ENCODE results near the gene ALG10B. TPM values are rescaled to one million over a fixed set of nuclear protein-coding genes. Genes with fewer than 3 reads are reported as not detected.
"Not testable (repeated sequence)": the region's sequence is repeated elsewhere in the genome, so short reads cannot be mapped to it uniquely, and the experiment has no call there.

The ALG10B gene
- polyA plus RNA-seq = 0.63 TPM

GRCh38 chr12:38316391-38317129 lies at the start of gene ALG10B:
TSS of gene ALG10B (plus strand) at chr12:38316774. CDS start at chr12:38316894, 120 bp downstream.
- peaks cover 4 to 22% (median 15%) of the 10 kb centered on the region in 3 donors for H3K4me1 Mint-ChIP-seq
- no peaks in the 10 kb centered on the region for H3K9me3 Mint-ChIP-seq
- H3K4me3 Mint-ChIP-seq = peak within 1 kb of the TSS; percentile 92 to 98 (median 96)
- H3K36me3 Mint-ChIP-seq = no peaks in the 10 kb centered on the region
- peak within 1 kb of the TSS; percentile 86 to 99 (median 96) for H3K27ac Mint-ChIP-seq
- H3K27me3 Mint-ChIP-seq = no peaks in the 10 kb centered on the region

- Mint-ChIP-seq H3K27ac (no peak overlapping the region), H3K4me3 (no peak overlapping the region), H3K9me3 (peaks cover 0 to 5% (median 5%) of the 10 kb centered on the region in 3 donors), H3K4me1 (no peaks in the 10 kb centered on the region), H3K36me3 (no peaks in the 10 kb centered on the region), H3K27me3 (no peaks in the 10 kb centered on the region)
These were observed 48.0 kb upstream of the ALG10B start for GRCh38 chr12:38268612-38269011.

- no peak overlapping the region for H3K4me3 Mint-ChIP-seq
- H3K9me3 Mint-ChIP-seq = peaks cover 0 to 6% (median 5%) of the 10 kb centered on the region in 3 donors
- H3K27ac Mint-ChIP-seq = no peak overlapping the region
- no peaks in the 10 kb centered on the region for H3K36me3 Mint-ChIP-seq
- no peaks in the 10 kb centered on the region for H3K27me3 Mint-ChIP-seq
- no peaks in the 10 kb centered on the region for H3K4me1 Mint-ChIP-seq
These were observed 46.7 kb upstream of the ALG10B start for GRCh38 chr12:38269897-38270296.

GRCh38 chr12:38279756-38280155 lies 36.8 kb upstream of the ALG10B start:
- Mint-ChIP-seq H3K36me3 (no peaks in the 10 kb centered on the region), H3K27ac (no peak overlapping the region), H3K4me3 (no peak overlapping the region), H3K27me3 (no peaks in the 10 kb centered on the region), H3K4me1 (no peaks in the 10 kb centered on the region), H3K9me3 (peaks cover 4 to 8% (median 6%) of the 10 kb centered on the region in 3 donors)

- Mint-ChIP-seq H3K27ac (no peak overlapping the region), H3K27me3 (no peaks in the 10 kb centered on the region), H3K9me3 (peaks cover 3 to 6% (median 4%) of the 10 kb centered on the region in 3 donors), H3K4me1 (no peaks in the 10 kb centered on the region), H3K36me3 (no peaks in the 10 kb centered on the region), H3K4me3 (no peak overlapping the region)
These were observed 33.7 kb upstream of the ALG10B start for GRCh38 chr12:38282886-38283285.

GRCh38 chr12:38289396-38289795 lies 27.2 kb upstream of the ALG10B start:
- Mint-ChIP-seq H3K9me3 (peaks cover 0 to 2% (median 0%) of the 10 kb centered on the region in 3 donors), H3K4me3 (no peak overlapping the region), H3K4me1 (no peaks in the 10 kb centered on the region), H3K27me3 (no peaks in the 10 kb centered on the region), H3K27ac (no peak overlapping the region), H3K36me3 (no peaks in the 10 kb centered on the region)

- H3K9me3 Mint-ChIP-seq = no peaks in the 10 kb centered on the region
- H3K27me3 Mint-ChIP-seq = no peaks in the 10 kb centered on the region
- no peak overlapping the region for H3K27ac Mint-ChIP-seq
- H3K4me1 Mint-ChIP-seq = no peaks in the 10 kb centered on the region
- no peak overlapping the region for H3K4me3 Mint-ChIP-seq
- no peaks in the 10 kb centered on the region for H3K36me3 Mint-ChIP-seq
These were observed 25.4 kb upstream of the ALG10B start for GRCh38 chr12:38291160-38291559.

GRCh38 chr12:38302972-38303371 lies 13.6 kb upstream of the ALG10B start:
- H3K36me3 Mint-ChIP-seq, H3K4me3 Mint-ChIP-seq, H3K4me1 Mint-ChIP-seq, H3K27ac Mint-ChIP-seq, H3K27me3 Mint-ChIP-seq: not testable (repeated sequence)
- peaks cover 2 to 12% (median 7%) of the 10 kb centered on the region in 3 donors for H3K9me3 Mint-ChIP-seq

- H3K36me3 Mint-ChIP-seq, H3K27me3 Mint-ChIP-seq, H3K27ac Mint-ChIP-seq, H3K4me3 Mint-ChIP-seq, H3K9me3 Mint-ChIP-seq: not testable (repeated sequence)
- peaks cover 0 to 13% (median 11%) of the 10 kb centered on the region in 3 donors for H3K4me1 Mint-ChIP-seq
These were observed 5.4 kb downstream of the ALG10B start for GRCh38 chr12:38321966-38322365.

- Mint-ChIP-seq H3K27me3 (no peaks in the 10 kb centered on the region), H3K4me1 (peaks cover 0 to 1% (median 1%) of the 10 kb centered on the region in 3 donors), H3K4me3 (no peak overlapping the region), H3K36me3 (peaks cover 1% of the 10 kb centered on the region), H3K27ac (no peak overlapping the region), H3K9me3 (no peaks in the 10 kb centered on the region)
These were observed 8.3 kb downstream of the ALG10B start for GRCh38 chr12:38324912-38325311.

GRCh38 chr12:38327356-38327755 lies 10.8 kb downstream of the ALG10B start:
- H3K9me3 Mint-ChIP-seq = peaks cover 0 to 3% (median 0%) of the 10 kb centered on the region in 3 donors
- H3K27me3 Mint-ChIP-seq = no peaks in the 10 kb centered on the region
- H3K36me3 Mint-ChIP-seq = peaks cover 1% of the 10 kb centered on the region
- no peak overlapping the region for H3K27ac Mint-ChIP-seq
- no peak overlapping the region for H3K4me3 Mint-ChIP-seq
- peaks cover 0 to 1% (median 1%) of the 10 kb centered on the region in 3 donors for H3K4me1 Mint-ChIP-seq

GRCh38 chr12:38328306-38328895 lies 11.8 kb downstream of the ALG10B start:
- no peak overlapping the region for H3K27ac Mint-ChIP-seq
- H3K4me3 Mint-ChIP-seq = no peak overlapping the region
- no peaks in the 10 kb centered on the region for H3K27me3 Mint-ChIP-seq
- peaks cover 0 to 1% (median 1%) of the 10 kb centered on the region in 3 donors for H3K4me1 Mint-ChIP-seq
- no peaks in the 10 kb centered on the region for H3K36me3 Mint-ChIP-seq
- peaks cover 0 to 3% (median 0%) of the 10 kb centered on the region in 3 donors for H3K9me3 Mint-ChIP-seq

- H3K36me3 Mint-ChIP-seq, H3K9me3 Mint-ChIP-seq, H3K4me3 Mint-ChIP-seq, H3K27me3 Mint-ChIP-seq, H3K4me1 Mint-ChIP-seq, H3K27ac Mint-ChIP-seq: not testable (repeated sequence)
These were observed 13.8 kb downstream of the ALG10B start for GRCh38 chr12:38330414-38330813.

- H3K27me3 Mint-ChIP-seq = no peaks in the 10 kb centered on the region
- no peak overlapping the region for H3K4me3 Mint-ChIP-seq
- H3K27ac Mint-ChIP-seq = no peak overlapping the region
- H3K4me1 Mint-ChIP-seq = peaks cover 0 to 1% (median 1%) of the 10 kb centered on the region in 3 donors
- H3K9me3 Mint-ChIP-seq = peaks cover 0 to 3% (median 0%) of the 10 kb centered on the region in 3 donors
- no peaks in the 10 kb centered on the region for H3K36me3 Mint-ChIP-seq
These were observed 16.2 kb downstream of the ALG10B start for GRCh38 chr12:38332814-38333213.

GRCh38 chr12:38342444-38342843 lies 25.9 kb downstream of the ALG10B start:
- Mint-ChIP-seq H3K27ac (no peak overlapping the region), H3K36me3 (no peaks in the 10 kb centered on the region), H3K9me3 (peaks cover 0 to 3% (median 2%) of the 10 kb centered on the region in 3 donors), H3K4me1 (no peaks in the 10 kb centered on the region), H3K27me3 (peaks cover 6% of the 10 kb centered on the region), H3K4me3 (no peak overlapping the region)

- H3K9me3 Mint-ChIP-seq, H3K36me3 Mint-ChIP-seq, H3K27me3 Mint-ChIP-seq, H3K4me1 Mint-ChIP-seq, H3K4me3 Mint-ChIP-seq, H3K27ac Mint-ChIP-seq: not testable (repeated sequence)
These were observed 26.7 kb downstream of the ALG10B start for GRCh38 chr12:38343256-38343655.
